Measurements from ENCODE around the gene WNT5B. TPM values are rescaled to one million over a fixed set of nuclear protein-coding genes. Genes with fewer than 3 reads are reported as not detected.
A peak's percentile ranks its signal among the peaks of the same experiment; 100 is the strongest.

The WNT5B gene
- total and polyA plus RNA-seq, 8 donors = 0.72 to 2.8 (median 0.86) TPM

GRCh38 chr12:1593174-1594005 lies 35.6 kb upstream of the WNT5B start:
- intact Hi-C loops (cut with DNase I) = no loop called here
- no peak for TF ChIP-seq CTCF (IDR thresholded peaks at IDR 0.05)
- Histone ChIP-seq H3K36me3 (no peaks in the 10 kb centered on the region), H3K27ac (peak overlapping the region; percentile 65 to 97 (median 82)), H3K27me3 (no peaks in the 10 kb centered on the region), H3K4me1 (peaks cover 16 to 33% (median 29%) of the 10 kb centered on the region in 3 donors), H3K9me3 (no peaks in the 10 kb centered on the region), H3K4me3 (peak overlapping the region; percentile 67 to 81 (median 74))
- ATAC-seq (peak; percentile 47 to 61 (median 58)), DNase-seq (peak; percentile 66 to 92 (median 75)), FAIRE-seq (no peak)
- 3% methylated on average over 52 to 56 of the region's 56 CpGs for WGBS, 2 donors

DNA sequence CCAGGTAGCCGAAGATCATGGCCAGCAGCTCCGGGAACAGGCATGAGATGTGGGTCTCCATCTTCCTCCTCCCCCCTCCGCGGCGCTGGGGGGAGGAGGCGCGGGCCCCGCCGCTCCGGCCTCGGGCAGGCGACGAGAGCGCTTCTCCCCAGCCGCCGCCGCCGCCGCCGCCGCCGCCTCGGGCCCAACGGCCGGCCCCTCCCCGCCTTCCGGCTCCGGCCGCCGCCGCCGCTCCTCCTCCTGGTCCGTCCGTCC lies 35.1 kb upstream of the WNT5B start:
- Histone ChIP-seq H3K4me1 (peaks cover 16 to 33% (median 29%) of the 10 kb centered on the region in 3 donors), H3K9me3 (no peaks in the 10 kb centered on the region), H3K27me3 (no peaks in the 10 kb centered on the region), H3K36me3 (no peaks in the 10 kb centered on the region), H3K4me3 (peak overlapping the region; percentile 67 to 81 (median 74)), H3K27ac (peak overlapping the region; percentile 65 to 97 (median 82))
- DNase-seq = peak in 2 of 6 donors; percentile 66 to 89
- 0% methylated on average over 2 to 34 of the region's 34 CpGs for WGBS, 2 donors
- no peak for TF ChIP-seq CTCF (IDR thresholded peaks at IDR 0.05)
- intact Hi-C loops (cut with DNase I) = no loop called here
- FAIRE-seq = no peak
- peak; percentile 38 to 71 (median 54) for ATAC-seq

GRCh38 chr12:1594261-1595025 lies 34.6 kb upstream of the WNT5B start, which contains the start of gene FBXL14:
TSS of gene FBXL14 (minus strand) at chr12:1594581. CDS start at chr12:1594066, 515 bp downstream.
- Histone ChIP-seq H3K27ac (peak within 1 kb of the TSS; percentile 82 to 97 (median 89)), H3K9me3 (no peaks in the 10 kb centered on the region), H3K27me3 (no peaks in the 10 kb centered on the region), H3K4me1 (peaks cover 16 to 32% (median 28%) of the 10 kb centered on the region in 3 donors), H3K4me3 (peak within 1 kb of the TSS; percentile 67 to 81 (median 74)), H3K36me3 (no peaks in the 10 kb centered on the region)
- DNase-seq (peak; percentile 90 to 96 (median 90)), FAIRE-seq (no peak), ATAC-seq (peak; percentile 76 to 83 (median 78))
- no peak for TF ChIP-seq CTCF (IDR thresholded peaks at IDR 0.05)
- intact Hi-C loops (cut with DNase I) = no loop called here
- 0 to 1% methylated on average over 56 to 115 of the region's 115 CpGs for WGBS, 2 donors

DNA sequence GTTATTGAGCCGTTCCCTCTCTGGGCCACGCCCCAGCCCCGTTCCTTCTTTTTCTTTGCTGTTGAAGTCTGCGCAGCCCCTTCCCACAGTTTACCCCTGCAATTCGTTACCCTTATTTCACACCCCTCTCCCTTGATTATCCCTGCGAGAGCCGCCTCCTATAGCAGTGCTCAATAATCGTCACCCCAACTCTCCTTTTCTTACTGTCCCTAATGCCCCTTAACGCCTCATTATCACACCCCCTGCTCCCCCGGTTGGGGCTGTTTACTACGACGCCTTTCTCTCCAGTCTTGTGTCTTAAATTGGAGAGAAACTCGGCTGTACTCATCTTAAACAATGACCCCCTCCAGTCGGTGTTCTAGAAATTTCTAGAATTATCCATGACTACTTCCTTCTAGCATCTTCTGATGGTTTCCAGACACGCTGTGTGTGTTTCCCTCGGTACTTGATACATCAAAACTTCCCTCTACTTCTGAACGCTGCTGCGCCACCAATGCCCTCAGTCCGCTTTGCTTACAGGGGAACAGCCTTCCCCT lies 33.9 kb upstream of the WNT5B start:
- no peaks in the 10 kb centered on the region for H3K36me3 ChIP-seq
- peak overlapping the region; percentile 53 to 81 (median 62) for H3K4me3 ChIP-seq
- 11 to 12% methylated on average over 19 of the region's 19 CpGs for WGBS, 2 donors
- intact Hi-C loops (cut with DNase I) = no loop called here
- H3K27ac ChIP-seq = peak overlapping the region; percentile 82 to 97 (median 89)
- no peak for TF ChIP-seq CTCF (IDR thresholded peaks at IDR 0.05)
- ATAC-seq (peak in 2 of 4 donors; percentile 15 to 20), DNase-seq (peak in 1 of 6 donors; percentile 28), FAIRE-seq (no peak)
- peaks cover 10 to 26% (median 21%) of the 10 kb centered on the region in 3 donors for H3K4me1 ChIP-seq
- H3K9me3 ChIP-seq = no peaks in the 10 kb centered on the region
- H3K27me3 ChIP-seq = no peaks in the 10 kb centered on the region
